HG02678 (cell line): ENCODE measurements around the gene CFAP91.

Source experiments
- ATAC-seq: cut with Tn5 transposase; IDR thresholded peaks from one replicate; pipeline ENCODE4 v1.9.1; 2021; ENCODE audit warnings: mild to moderate bottlenecking, moderate library complexity; ENCODE audit not compliant: unreplicated experiment

Gene CFAP91

DNA sequence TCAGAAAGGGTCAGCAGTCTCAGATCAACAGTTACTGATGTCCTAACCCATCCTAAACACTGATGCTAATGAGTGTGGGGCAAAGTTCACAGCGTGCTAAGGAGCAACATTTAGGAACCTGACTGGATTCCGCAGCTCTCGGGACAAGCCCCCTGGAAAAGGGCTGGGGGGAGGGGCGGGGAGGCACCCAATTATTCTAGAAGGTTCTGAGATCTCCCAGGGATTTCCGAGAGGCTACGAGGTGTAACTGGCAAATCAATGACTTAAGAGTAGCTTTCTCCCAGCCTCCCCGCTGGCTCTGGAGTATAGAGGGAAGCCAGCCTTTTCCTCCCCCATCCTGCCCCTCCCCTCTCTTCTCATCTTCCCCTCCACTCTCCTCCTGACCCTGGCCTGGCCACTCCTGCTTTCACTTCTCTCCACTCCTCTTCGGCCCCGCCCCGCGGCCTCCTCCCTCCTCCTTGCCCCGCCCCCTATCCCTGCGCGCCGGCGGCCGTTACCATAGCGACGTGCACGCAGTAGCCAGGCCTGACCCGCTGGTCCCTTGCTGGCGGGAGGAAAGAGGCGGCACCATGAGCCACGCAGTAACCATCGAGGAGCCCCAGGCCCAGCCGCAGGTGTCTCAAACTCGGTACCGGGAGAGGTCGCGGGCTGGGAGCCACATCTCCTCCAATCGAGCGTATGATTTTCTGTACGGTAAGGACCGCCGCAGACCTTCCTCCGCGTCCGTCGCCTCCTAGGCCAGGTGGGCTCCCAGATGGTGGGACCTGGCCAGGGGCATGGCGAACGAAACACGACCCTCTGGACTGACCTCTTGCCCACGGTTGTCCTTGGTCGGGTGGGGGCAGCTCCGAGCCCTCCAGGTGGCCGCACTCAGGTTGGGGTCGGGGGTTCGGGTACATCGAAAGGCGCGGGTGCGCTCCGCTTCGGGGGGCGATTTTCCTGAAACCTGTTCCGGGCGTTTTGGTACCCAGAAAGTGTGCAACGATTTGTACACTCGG, at the start of gene CFAP91:
Gene CFAP91, plus strand, starts transcription at position 493 of the 998 bp plus-strand sequence. Its CDS starts 77 bp downstream, at position 570.
- ATAC-seq: peak; percentile 91

DNA sequence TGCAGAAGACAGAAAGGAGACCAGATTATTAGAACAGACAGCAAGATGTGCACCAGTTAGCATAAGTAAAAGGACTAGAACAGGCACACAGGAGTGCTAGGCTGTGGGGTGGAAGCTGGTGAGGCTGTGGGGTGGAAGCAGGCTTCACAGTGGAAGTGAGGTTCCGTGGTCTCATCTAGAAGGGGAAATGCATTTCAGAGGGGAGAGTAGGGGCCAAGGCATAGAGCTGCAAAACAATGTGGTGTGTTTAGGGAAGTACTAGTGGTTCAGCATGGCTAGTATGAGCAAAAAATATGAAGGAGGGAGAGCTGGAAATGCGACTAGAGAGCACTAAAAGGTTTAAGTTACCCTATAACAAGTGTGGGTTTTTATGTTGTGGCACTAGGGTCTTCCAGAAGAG, 48.9 kb upstream of the CFAP91 start:
- no peak for ATAC-seq

DNA sequence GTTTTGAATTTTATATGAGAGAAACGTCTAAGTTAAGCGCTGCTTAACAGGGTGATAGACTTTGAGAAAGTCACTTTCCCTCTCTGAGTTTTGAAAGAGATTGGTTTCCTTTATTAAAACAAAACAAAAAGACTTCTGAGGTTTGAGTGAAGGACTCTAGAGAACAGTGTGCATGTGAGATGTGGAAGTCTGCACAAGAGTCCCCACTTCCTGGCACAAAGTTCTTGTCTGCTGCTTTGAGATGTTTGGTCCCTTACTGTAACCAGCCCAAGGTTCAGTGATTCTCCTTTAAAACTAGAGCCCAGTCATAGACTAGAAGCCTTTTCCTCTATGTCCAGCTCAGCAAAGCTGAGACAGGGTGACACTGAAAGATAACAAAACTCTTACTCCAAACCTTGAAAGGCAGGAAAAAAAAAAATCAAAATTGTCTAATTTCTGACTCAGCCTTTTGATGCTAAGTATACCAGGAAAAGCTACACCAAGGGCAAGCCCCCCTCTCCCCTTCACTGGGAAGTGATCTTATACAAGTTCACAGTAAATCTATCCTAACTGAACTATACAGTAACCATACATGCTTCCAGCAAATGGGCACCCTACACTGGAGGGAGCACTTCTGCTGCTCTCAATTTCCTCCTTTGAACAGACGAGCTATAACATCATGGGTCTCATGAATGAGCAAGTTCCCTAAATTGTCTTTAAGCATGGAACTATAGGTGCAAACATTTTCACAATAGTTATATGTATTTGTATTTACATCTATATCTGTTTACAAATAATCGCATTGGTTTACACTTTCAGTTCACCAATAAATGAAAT, 44.7 kb upstream of the CFAP91 start:
- no peak for ATAC-seq

DNA sequence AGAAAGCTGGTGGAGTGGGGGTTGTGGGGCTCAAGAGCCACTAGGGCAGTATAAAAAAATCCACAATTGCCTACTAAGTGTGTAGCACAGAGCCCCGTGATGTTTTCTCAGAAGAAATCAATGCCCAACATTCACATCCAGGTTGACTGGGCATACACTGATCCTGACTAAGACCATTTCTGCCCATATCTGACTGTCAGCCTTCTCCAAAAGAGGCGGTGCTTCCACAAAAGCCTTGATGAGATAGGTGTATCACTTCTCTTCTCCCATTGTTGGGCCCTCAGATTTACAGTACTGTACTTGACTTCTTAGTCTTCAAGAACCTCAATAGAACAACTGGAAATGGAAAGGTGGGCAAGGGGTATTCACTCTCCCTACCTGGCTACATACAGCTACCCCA, 43.8 kb upstream of the CFAP91 start:
- no peak for ATAC-seq

DNA sequence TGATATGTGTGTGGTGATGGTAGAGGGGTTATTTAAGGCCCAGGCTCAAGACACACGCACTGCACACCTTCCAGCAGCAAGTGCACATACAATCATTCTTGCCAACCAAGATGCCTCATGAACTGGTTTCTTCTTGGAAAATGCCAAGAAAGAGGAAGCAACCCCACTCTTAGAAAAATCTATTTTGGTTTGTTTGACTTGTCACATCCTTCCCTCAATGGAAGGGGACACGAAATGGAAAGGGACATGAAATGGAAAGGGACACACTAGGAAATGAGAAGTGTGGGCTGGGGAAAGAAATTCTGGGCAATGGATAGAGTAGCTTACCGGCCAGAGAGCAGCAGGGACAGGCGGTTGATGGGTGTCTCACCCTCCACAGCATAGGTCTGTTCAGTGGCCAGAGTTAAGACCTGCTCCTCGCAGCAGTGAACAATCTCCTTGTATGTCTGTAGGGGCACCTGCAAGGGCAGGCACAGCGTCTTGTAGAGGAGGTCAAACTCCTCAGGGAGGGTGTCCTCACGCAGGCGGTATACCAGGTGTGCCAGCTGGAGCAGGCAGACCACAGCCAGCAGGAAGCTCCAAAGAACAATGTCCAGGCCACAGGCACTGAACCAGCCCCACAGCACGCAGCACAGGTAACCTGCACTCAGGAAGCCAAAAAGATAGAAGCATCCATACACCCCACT, 43.1 kb upstream of the CFAP91 start:
- ATAC-seq: no peak

DNA sequence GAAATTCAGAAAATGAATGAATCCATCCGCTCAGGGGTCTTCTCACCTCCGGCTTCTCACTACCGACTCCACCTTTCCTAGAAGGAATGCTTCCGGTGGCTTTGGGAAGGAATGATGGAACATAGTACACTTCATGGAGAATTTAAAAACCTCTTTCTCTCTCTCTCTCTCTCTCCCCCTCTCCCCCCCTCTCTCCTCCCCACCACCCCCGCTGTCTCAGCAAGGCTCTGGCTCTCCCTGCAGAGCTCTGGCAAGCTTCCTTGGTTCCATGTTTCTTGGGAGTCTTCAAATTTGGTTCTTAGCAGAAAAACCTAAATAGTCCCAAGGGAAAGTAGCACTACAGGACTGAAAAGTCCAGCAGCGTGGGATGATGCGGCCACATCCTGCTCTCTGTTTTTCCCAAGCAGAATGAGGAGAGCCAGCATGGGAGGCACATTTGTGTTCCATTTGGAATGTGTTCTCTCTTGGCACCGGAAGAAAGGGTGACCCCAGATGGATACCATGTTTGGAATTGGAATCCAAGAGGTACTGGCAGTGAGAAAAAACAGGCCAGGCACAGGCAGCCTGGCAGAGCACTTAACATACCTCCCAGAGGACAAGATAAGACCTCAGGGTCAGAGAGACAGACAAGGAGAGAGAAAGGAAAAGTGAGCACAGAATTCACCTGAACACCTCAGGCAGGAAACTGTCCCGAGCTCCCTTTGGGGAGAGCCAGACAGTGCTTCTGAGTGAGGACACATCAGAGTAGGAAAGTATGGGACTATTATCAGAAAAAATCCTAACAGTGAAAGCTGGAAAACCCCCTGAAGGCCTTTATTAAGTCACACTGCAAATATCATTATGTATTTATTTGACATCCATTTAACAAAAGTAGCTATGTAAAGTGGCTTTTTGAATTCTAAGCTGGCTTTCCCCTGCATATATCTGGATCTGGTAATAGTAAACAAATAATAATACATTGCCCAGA, 42.1 kb upstream of the CFAP91 start, which contains the start of gene POPDC2:
Gene POPDC2, minus strand, starts transcription at position 116 of the 967 bp plus-strand sequence. CDS start 166 bp downstream, outside the sequence.
- no peak for ATAC-seq

DNA sequence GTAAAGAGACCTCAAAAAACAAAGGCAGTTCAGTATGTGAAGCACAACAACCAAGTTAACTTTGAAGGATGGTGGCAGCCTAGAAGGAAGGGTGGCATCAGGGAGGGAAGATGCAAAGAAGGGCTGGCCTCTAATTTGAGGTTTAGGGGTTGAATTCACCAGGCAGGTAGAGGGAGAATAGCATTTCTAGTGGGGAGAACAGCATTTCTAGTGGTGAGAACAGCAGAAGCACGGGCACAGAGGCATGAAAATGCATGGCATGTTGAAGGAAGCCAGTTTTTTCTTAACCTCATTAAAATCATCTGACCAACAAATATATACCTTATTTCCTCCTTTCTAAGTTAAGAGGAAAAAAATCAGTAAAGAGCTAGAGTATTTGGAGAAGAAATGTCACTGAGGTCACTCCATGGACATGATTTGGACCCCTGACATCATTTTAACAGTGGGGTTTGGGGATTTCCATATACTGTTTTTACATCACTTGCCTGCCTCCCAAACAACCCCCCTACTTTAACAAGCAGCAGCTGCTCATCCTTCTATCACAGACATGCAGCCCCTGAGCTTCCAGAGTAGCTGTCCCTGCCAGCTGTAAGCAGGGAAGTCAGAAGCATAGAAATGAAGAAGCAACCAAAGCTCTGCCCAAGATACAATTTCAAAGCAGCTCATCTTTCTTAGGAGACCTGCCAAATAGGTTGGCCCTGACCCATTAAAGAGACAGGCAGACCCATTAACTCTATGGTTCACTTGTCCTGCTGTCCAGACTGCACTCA, 40.0 kb upstream of the CFAP91 start:
- no peak for ATAC-seq

DNA sequence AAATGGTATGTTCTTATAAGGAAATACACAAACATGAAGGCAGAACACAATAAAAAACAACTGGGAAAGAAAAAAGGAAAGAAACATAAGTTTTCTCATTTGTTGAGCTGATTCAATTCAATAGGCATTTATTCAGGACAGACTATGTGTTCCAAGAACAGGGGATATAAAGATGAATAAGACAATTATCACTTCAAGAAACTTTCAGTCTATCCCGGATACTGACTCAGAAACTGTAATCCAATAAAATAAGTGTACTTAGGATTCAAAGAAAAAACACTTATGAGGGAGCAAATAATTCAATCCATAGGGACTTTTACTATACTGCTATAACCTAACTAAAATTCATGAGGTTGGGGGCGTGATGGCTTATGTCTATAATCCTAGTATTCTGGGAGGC, 38.9 kb upstream of the CFAP91 start:
- no peak for ATAC-seq

DNA sequence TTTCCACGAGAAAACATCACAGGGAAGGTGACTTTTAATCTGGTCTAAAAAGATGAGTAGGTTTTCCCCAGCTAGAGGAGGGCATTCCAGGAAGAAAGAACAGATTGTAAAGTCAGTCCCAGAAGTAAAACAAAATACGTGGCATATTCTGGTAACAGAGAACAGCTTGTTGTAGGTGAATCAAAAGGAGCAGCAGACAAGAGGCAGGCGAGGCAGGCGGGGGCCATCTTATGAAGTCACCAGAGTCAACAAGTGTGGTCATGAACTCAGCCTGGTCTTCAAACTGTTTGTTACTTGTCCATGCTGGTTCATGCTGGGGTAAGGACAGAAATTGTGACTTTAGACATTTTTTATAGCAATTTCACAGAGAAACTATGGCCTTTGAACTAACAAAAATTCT, 38.5 kb upstream of the CFAP91 start:
- no peak for ATAC-seq

DNA sequence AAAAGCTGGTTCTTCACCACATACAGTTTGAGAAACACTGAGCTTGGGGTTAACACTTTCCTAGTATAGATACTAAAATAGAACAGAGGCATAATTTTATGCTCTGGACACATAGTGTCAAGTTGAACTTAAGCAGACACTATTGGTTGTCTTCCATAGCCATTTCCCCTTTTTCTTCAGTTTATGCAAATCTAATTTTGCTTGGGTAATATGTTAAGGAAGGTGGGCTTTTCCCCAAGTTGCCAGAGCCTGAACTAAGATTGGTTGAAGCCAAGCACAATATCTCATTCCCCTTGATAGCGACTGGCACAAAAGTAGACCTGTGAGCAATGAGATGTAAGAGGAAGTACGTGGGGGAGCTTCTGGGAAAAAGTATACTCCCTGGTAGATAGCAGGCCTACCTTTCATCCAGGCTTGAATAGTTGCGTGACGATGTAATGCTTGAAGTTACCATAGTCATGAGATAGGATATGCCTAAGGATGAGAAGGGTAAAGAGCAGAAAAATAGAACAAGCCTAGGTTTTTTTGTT, 37.9 kb upstream of the CFAP91 start:
- ATAC-seq: no peak

DNA sequence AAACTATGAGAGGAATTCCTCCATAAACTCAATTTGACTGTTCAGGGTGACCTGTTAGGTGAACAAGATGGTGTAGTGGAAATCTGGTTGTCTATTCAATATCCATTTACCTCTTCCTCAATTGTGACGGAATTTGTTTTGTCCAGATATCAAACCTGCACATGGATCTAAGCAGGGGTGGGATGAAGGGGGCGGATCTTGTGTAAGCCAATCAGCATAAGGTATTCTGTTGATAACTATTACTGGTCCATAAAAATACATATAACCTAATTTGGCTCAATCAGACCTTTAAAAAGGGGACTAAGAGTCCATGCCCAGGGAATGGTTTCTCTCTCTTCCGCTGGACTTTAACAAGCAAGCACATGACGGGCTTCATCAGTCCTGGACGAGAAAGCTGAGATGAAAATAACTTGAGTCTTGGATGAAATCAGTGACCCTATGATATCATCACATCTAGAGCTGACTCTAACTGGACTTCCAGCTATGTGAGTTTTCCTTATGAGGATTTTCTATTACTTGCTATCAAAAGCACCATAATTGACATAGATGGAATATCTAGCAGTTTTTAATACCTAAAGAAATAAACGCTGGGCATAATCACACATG, 36.8 kb upstream of the CFAP91 start:
- no peak for ATAC-seq

DNA sequence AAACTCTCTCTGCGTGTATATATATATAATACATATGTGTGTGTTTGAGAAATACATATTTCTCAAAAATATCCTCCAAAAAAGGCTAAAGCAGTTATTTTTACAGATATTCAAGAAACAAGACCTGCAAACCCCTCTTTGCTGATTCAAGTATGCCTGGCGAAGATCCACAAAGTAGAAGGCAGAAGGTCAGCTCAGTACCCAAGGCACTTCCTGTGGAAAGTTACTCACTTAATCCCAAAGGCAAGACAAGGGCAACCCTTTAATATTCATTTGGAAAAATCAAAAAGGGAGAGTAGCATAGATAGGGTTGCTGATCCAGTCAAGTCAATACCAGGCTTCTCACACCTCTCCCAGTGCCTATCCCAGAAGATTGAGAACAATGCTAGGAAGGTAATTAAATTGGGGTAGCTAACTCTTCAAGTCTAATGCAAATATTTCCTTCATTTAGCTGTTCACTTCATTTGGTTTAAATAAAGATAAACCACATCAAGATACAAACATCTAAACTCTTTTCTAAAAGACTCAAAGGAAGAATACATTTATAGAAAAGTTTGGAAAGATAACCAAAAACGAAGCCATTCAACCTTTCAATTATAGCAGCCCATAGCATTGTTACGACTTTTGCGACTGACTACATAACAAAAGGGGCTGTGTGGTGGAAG, 32.8 kb upstream of the CFAP91 start:
- ATAC-seq: no peak

DNA sequence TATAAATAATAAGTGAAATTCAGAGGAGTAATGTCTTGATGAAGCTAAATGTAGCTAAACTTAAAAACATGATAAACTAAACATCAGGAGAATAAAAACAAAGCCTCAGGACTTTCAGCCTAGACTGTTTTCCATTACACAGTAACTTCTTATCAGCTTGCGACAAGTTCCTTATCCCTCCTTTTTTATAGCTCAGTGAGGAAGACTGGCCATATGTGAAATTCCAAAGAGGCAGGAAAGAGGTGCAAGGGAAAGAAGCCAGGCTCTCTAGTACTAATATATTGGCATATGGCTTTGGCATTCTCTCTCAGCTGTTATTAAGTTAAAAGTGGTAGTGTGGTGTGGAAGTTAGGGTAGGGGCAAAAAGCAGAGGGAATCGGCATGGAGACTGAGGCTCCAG, 30.0 kb upstream of the CFAP91 start:
- no peak for ATAC-seq

DNA sequence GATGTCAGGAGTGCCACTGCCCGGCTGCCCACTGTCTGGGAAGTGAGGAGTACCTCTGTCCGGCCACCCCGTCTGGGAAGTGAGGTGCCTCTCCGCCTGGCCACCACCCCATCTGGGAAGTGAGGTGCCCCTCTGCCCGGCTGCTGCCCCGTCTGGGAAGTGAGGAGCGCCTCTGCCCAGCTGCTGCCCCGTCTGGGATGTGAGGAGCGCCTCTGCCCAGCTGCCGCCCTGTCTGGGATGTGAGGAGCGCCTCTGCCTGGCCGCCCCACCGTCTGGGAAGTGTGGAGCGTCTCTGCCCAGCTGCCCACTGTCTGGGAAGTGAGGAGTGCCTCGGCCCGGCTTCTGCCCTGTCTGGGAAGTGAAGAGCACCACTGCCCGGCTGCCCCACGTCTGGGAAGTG, 28.9 kb upstream of the CFAP91 start:
- no peak for ATAC-seq

DNA sequence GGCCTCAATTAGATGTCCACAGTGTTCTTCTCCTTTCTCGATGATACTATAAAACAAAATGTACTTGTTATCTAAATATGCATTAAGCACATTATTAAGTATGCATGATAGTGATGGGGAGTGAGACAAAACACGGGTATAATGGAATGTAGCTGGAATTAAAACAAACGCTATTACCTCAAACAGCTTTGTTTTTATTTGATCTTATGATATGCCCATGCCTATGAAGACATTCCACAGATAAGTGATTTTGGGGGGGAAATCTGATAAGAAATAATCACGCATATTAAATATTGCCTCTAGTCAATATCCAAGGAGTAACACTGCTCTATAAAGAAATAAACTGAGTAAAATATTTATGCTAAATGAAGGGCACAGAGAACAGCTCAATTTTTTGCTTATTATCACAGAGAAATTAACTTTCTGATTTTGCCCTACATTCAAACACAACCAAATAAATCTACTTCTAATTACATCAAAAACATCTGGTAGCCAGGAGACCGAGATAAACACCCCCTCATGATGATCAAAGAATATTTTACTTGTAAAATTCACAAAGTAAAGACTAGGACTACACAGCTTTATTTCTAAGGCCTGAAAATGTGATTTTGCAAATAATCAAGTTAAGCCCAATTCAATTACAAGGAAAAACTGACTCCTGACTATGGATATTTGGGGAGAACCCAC, 27.5 kb upstream of the CFAP91 start:
- no peak for ATAC-seq

DNA sequence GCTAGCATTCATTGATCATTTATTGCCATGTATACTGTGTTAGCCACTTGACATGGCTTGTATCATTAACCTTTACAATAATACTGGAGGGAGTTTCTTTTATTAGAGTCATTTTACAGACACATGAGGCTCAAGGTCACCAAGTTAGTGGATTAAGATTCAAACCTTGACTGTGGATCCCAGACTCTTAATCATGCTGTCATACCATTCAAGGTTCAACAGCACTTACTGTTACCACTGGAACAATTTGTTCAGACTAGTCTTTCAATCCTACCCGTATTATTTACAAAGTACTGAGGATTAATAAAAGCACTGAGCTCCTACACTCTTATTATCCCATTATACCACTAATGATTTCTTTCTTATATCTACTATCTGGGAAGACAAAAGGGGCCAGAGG, 26.8 kb upstream of the CFAP91 start:
- no peak for ATAC-seq
